ENCODE results near the gene FBXO44. TPM values are rescaled to one million over a fixed set of nuclear protein-coding genes. Genes with fewer than 3 reads are reported as not detected.

FBXO44 gene
- total RNA-seq, 2 donors from 2014 or later: 29.1 to 39.1 TPM

DNA sequence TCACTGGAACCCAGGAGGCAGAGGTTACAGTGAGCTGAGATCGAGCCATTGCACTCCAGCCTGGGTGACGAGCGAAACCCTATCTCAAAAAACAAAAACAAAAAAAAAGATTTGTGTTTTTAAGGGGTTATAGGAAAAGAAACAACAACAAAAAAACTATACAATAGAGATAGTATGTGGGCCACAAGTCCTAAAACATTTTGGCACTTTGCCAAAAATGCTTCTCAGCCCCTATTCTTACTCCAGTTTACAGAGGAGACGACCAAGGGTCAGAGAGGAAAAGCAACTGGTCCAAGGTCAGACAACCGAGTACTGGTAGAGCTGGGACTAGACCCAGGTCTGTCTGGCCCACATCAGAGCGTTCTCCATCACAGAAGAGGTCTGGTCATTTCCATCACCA lies 3.0 kb downstream of the FBXO44 start:
- H3K27ac ChIP-seq (ENCODE audit: low read depth, low read length): no peak overlapping the region
- H3K27me3 Mint-ChIP-seq (ENCODE audit: insufficient read depth): peaks cover 25% of the 10 kb centered on the region
- 80 to 95% methylated on average over 1 to 4 of the region's 6 CpGs for WGBS, 2 experiments (ENCODE audit: insufficient coverage in 1 of 2, insufficient read length in 1 of 2)
- H3K27me3 ChIP-seq (ENCODE audit: control insufficient read depth, insufficient read depth, low read length, poor library complexity, severe bottlenecking): peaks cover 19% of the 10 kb centered on the region
- no peak overlapping the region for H3K9ac ChIP-seq (ENCODE audit: extremely low read depth, low read length, poor library complexity, severe bottlenecking)
- DNase-seq: no peak
- H3K9me3 Mint-ChIP-seq: no peaks in the 10 kb centered on the region
- H3K4me1 ChIP-seq (ENCODE audit: control insufficient read depth, insufficient read depth, low read length): peaks cover 7% of the 10 kb centered on the region
- no peak overlapping the region for H3K4me3 ChIP-seq (ENCODE audit: low read length)
- H3K4me1 Mint-ChIP-seq: peaks cover 3% of the 10 kb centered on the region
- H3K4me3 Mint-ChIP-seq: no peak overlapping the region
- H3K36me3 Mint-ChIP-seq (ENCODE audit: low read depth): peaks cover 39% of the 10 kb centered on the region
- no peaks in the 10 kb centered on the region for H3K9me3 ChIP-seq (ENCODE audit: control insufficient read depth, low read length)
- TF ChIP-seq, protein P1, sequence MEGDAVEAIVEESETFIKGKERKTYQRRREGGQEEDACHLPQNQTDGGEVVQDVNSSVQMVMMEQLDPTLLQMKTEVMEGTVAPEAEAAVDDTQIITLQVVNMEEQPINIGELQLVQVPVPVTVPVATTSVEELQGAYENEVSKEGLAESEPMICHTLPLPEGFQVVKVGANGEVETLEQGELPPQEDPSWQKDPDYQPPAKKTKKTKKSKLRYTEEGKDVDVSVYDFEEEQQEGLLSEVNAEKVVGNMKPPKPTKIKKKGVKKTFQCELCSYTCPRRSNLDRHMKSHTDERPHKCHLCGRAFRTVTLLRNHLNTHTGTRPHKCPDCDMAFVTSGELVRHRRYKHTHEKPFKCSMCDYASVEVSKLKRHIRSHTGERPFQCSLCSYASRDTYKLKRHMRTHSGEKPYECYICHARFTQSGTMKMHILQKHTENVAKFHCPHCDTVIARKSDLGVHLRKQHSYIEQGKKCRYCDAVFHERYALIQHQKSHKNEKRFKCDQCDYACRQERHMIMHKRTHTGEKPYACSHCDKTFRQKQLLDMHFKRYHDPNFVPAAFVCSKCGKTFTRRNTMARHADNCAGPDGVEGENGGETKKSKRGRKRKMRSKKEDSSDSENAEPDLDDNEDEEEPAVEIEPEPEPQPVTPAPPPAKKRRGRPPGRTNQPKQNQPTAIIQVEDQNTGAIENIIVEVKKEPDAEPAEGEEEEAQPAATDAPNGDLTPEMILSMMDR (conservative IDR thresholded peaks at IDR 0.05): no peak
- peaks cover 7% of the 10 kb centered on the region for H3K36me3 ChIP-seq (ENCODE audit: control insufficient read depth, insufficient read depth, low read length)
- H3K27ac Mint-ChIP-seq: no peak overlapping the region

DNA sequence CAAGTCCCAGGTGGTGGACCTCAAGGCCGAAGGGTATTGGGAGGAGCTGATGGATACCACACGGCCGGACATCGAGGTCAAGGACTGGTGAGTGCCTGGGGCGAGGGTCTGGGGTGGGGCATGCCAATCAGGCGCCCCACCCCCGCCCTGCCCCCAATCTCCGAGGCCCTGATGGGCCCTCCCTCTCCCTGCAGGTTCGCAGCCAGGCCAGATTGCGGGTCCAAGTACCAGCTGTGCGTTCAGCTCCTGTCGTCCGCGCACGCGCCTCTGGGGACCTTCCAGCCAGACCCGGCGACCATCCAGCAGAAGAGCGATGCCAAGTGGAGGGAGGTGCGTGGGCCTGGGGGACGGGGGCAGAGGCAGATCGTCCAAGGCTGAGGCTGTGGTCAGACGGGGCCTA lies 3.9 kb downstream of the FBXO44 start:
- Mint-ChIP-seq H3K9me3 (no peaks in the 10 kb centered on the region), H3K4me1 (peaks cover 3% of the 10 kb centered on the region), H3K36me3 (ENCODE audit: low read depth) (peaks cover 46% of the 10 kb centered on the region), H3K27ac (no peak overlapping the region), H3K27me3 (ENCODE audit: insufficient read depth) (peaks cover 25% of the 10 kb centered on the region), H3K4me3 (no peak overlapping the region)
- Histone ChIP-seq H3K27ac (ENCODE audit: low read depth, low read length) (no peak overlapping the region), H3K9ac (ENCODE audit: extremely low read depth, low read length, poor library complexity, severe bottlenecking) (no peak overlapping the region), H3K4me1 (ENCODE audit: control insufficient read depth, insufficient read depth, low read length) (peaks cover 7% of the 10 kb centered on the region), H3K9me3 (ENCODE audit: control insufficient read depth, low read length) (no peaks in the 10 kb centered on the region), H3K36me3 (ENCODE audit: control insufficient read depth, insufficient read depth, low read length) (peaks cover 7% of the 10 kb centered on the region), H3K27me3 (ENCODE audit: control insufficient read depth, insufficient read depth, low read length, poor library complexity, severe bottlenecking) (peaks cover 13% of the 10 kb centered on the region), H3K4me3 (ENCODE audit: low read length) (no peak overlapping the region)
- no peak for DNase-seq
- WGBS, 2 experiments (ENCODE audit: insufficient coverage in 1 of 2, insufficient read length in 1 of 2): 94 to 97% methylated on average over 17 to 23 of the region's 23 CpGs
- TF ChIP-seq, protein P1 (conservative IDR thresholded peaks at IDR 0.05): no peak

DNA sequence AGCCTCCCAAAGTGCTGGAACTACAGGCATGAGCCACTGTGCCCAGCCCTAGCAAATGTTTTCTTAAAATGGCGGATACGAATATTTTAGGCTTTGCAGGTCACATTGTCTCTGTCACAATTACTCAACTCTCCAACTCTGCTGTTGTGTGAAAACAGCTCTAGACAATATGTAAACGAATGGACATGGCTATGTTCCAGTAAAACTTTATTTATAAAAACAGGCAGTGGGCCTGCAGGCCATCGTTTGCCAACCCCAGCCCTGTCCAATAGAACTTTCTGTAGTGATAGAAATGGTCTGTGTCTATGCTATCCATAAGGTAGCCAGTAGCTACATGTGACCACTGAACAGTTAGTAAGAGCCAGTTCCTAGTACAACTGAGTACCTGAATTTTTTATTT lies 5.1 kb downstream of the FBXO44 start:
- Mint-ChIP-seq H3K36me3 (ENCODE audit: low read depth) (peaks cover 46% of the 10 kb centered on the region), H3K27me3 (ENCODE audit: insufficient read depth) (peaks cover 27% of the 10 kb centered on the region), H3K27ac (no peak overlapping the region), H3K9me3 (no peaks in the 10 kb centered on the region), H3K4me3 (no peak overlapping the region), H3K4me1 (peaks cover 3% of the 10 kb centered on the region)
- Histone ChIP-seq H3K4me3 (ENCODE audit: low read length) (no peak overlapping the region), H3K36me3 (ENCODE audit: control insufficient read depth, insufficient read depth, low read length) (peaks cover 7% of the 10 kb centered on the region), H3K9me3 (ENCODE audit: control insufficient read depth, low read length) (no peaks in the 10 kb centered on the region), H3K27ac (ENCODE audit: low read depth, low read length) (no peak overlapping the region), H3K4me1 (ENCODE audit: control insufficient read depth, insufficient read depth, low read length) (peaks cover 7% of the 10 kb centered on the region), H3K9ac (ENCODE audit: extremely low read depth, low read length, poor library complexity, severe bottlenecking) (no peak overlapping the region), H3K27me3 (ENCODE audit: control insufficient read depth, insufficient read depth, low read length, poor library complexity, severe bottlenecking) (peaks cover 10% of the 10 kb centered on the region)
- TF ChIP-seq, protein P1 (conservative IDR thresholded peaks at IDR 0.05): no peak
- DNase-seq: no peak
- WGBS, 2 experiments (ENCODE audit: insufficient coverage in 1 of 2, insufficient read length in 1 of 2): 88 to 93% methylated on average over 2 to 4 of the region's 4 CpGs
